Mesothelial cell of epicardium (in vitro differentiated cells): Measurements from ENCODE around the gene MDM2. TPM values are rescaled to one million over a fixed set of nuclear protein-coding genes. Genes with fewer than 3 reads are reported as not detected.

ENCODE experiments used
- DNase-seq, 2 experiments: peaks; one replicate each; pipeline ENCODE4 v3.0.0; 2021; ENCODE audit warnings: low spot score in 2 of 2; ENCODE audit not compliant: unreplicated experiment in 2 of 2
- H3K27ac Mint-ChIP-seq: 2 replicates; pipeline ENCODE4 v1.8.0; 2021; ENCODE audit warnings: mixed read lengths
- H3K27me3 Mint-ChIP-seq: 2 replicates; pipeline ENCODE4 v1.8.0; 2021; ENCODE audit warnings: low read depth, mixed read lengths
- H3K36me3 Mint-ChIP-seq: 2 replicates; pipeline ENCODE4 v1.8.0; 2021; ENCODE audit warnings: mixed read lengths
- H3K4me1 Mint-ChIP-seq: 2 replicates; pipeline ENCODE4 v1.8.0; 2021; ENCODE audit warnings: mixed read lengths
- H3K4me3 Mint-ChIP-seq: 2 replicates; pipeline ENCODE4 v1.8.0; 2021; ENCODE audit warnings: mild to moderate bottlenecking, moderate library complexity, mixed read lengths
- H3K9me3 Mint-ChIP-seq: 2 replicates; pipeline ENCODE4 v1.8.0; 2021; ENCODE audit warnings: mixed read lengths
- total RNA-seq: library from RNA; stranded (reverse); gene quantifications from 3 replicates; pipeline ENCODE4 v1.2.1, GENCODE V29; 2021
- TF ChIP-seq, protein P1 (sequence below): fragments of 200-600 bp; sonication (generic); IDR thresholded peaks from one replicate; pipeline ENCODE4 v1.5.0; 2021; ENCODE audit warnings: antibody characterized with exemption; ENCODE audit not compliant: unreplicated experiment

MDM2 gene
- total RNA-seq, 1 donor from 2014 or later = 182 TPM

DNA sequence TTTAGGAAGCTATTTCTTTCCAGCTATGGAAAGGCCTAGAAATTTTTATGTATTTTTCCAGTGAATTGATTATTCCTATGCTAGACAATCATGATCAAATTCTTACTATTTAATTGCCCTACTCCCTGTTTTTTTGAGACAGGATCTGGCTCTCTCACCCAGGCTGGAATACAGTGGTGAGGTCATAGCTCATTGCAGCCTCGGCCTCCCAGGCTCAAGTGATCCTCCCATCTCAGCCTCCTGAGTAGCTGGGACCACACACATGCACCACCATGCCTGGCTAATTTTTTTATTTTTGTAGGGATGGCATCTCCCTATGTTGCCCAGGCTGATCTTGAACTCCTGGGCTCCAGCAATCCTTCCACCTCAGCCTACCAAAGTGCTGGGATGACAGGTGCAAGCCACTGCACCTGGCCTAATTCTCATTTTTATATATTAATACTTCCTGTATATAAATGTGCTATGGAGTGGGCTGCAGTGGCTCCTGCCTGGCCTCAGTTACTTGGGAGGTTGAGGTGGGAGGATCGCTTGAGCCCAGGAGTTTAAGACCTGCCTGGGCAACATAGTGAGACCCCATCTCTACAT is 16.0 kb upstream of the MDM2 start:
- DNase-seq = no peak
- H3K27ac Mint-ChIP-seq = no peak overlapping the region
- no peaks in the 10 kb centered on the region for H3K36me3 Mint-ChIP-seq
- H3K27me3 Mint-ChIP-seq = no peaks in the 10 kb centered on the region
- TF ChIP-seq, protein P1, sequence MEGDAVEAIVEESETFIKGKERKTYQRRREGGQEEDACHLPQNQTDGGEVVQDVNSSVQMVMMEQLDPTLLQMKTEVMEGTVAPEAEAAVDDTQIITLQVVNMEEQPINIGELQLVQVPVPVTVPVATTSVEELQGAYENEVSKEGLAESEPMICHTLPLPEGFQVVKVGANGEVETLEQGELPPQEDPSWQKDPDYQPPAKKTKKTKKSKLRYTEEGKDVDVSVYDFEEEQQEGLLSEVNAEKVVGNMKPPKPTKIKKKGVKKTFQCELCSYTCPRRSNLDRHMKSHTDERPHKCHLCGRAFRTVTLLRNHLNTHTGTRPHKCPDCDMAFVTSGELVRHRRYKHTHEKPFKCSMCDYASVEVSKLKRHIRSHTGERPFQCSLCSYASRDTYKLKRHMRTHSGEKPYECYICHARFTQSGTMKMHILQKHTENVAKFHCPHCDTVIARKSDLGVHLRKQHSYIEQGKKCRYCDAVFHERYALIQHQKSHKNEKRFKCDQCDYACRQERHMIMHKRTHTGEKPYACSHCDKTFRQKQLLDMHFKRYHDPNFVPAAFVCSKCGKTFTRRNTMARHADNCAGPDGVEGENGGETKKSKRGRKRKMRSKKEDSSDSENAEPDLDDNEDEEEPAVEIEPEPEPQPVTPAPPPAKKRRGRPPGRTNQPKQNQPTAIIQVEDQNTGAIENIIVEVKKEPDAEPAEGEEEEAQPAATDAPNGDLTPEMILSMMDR = no peak
- no peaks in the 10 kb centered on the region for H3K9me3 Mint-ChIP-seq
- no peak overlapping the region for H3K4me3 Mint-ChIP-seq
- H3K4me1 Mint-ChIP-seq = peaks cover 4% of the 10 kb centered on the region

DNA sequence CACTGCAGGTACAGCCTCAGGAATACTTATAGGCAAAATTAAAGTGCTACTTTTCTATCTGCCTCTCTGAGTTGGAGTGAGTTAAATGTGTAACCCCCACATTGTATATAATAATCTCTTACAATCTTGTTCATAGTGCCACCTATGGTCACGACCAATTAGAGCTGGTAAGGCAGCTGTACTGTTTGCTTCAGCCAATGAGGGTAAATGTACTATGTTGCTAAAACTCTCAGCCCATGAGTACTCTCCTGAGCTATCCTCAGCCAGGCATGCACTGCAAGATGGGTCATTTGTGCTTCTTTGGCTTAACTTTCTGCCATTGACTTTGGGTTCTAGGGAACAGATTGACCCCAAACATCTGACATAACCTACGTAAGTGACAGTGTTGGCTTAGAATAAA is 15.0 kb upstream of the MDM2 start:
- TF ChIP-seq, protein P1 = no peak
- DNase-seq = no peak
- no peak overlapping the region for H3K4me3 Mint-ChIP-seq
- no peaks in the 10 kb centered on the region for H3K27me3 Mint-ChIP-seq
- no peaks in the 10 kb centered on the region for H3K36me3 Mint-ChIP-seq
- H3K27ac Mint-ChIP-seq = no peak overlapping the region
- no peaks in the 10 kb centered on the region for H3K9me3 Mint-ChIP-seq
- no peaks in the 10 kb centered on the region for H3K4me1 Mint-ChIP-seq

DNA sequence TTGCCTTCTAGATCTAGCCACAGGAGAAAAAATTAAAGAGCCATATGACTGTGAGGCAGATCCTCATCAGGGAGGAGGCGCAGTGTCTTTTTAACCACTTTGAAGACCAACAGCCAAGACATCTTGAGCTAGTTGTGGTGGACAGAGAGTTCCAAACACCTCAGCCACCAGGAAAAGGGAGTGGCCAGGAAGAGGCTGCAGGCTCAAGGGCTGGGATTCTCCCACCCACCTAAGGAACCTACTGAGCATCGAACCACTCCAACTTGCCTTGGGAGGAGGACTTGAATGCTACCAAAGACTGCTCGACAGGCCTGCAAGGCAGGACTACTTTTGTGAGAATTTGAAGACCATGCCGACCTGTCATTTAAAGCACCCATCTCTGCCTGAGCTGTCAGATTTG is 14.5 kb upstream of the MDM2 start:
- Mint-ChIP-seq H3K4me1 (no peaks in the 10 kb centered on the region), H3K27me3 (no peaks in the 10 kb centered on the region), H3K36me3 (no peaks in the 10 kb centered on the region), H3K9me3 (no peaks in the 10 kb centered on the region), H3K4me3 (no peak overlapping the region), H3K27ac (no peak overlapping the region)
- no peak for DNase-seq
- TF ChIP-seq, protein P1 = no peak

DNA sequence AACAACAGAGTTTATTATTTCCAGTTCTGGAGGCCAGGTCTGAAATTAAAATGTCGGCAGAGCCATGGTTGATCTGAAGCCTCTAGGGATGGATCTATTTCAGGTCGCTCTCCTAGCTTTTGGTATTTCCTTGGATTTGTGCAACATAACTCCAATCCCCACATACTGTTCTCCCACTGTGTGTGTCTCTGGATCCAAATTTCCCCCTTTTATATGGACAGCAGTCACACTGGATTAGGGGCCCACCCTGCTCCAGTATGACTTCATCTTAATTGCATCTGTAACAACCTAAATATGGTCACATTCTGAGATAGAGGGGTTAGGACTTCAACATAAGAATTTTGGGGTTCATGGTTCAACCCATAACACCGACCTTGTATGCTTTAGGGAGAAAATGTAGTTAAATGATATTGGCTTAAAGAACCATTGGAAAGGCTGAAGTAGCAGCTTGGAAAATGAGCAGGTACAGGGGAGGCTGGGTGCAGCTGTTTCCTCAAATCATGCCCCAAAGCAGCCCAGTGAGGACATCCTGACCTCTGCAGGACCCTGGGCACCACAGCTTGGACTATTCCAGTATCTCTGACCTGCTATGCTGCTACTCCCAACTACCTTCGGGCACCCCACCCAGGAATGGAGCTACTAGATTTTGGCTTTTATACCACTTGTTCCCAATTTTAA is 13.9 kb upstream of the MDM2 start:
- Mint-ChIP-seq H3K36me3 (no peaks in the 10 kb centered on the region), H3K4me3 (no peak overlapping the region)
- TF ChIP-seq, protein P1 = no peak

DNA sequence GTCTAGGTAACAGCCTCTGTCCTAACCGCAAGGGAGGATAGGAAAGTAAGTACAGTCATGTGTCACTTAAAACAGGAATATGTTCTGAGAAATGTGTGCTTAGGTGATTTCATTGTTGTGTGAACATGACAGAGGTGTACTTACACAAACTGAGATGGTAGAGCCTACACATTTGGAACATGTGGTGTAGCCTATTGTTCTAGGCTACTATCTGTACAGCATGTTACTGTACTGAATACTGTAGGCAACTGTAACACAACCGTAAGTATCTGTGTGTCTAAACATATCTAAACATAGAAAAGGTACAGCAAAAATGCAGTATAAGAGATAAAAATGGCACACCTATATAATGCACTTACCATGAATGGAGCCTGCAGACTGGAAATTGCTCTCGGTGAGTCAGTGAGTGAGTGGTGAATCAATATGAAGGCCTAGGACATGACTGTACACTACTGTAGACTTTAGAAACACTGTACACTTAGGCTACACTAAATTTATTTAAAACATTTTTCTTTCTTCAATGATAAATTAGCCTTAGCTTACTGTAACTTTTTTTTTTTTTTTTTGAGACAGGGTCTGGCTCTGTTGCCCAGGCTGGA is 13.2 kb upstream of the MDM2 start:
- Mint-ChIP-seq H3K4me3 (no peak overlapping the region), H3K27me3 (no peaks in the 10 kb centered on the region)
- no peak for DNase-seq

More for the DNA sequence above, 13.9 kb upstream of the MDM2 start:
- H3K27me3 Mint-ChIP-seq = no peaks in the 10 kb centered on the region
- H3K9me3 Mint-ChIP-seq = no peaks in the 10 kb centered on the region
- DNase-seq = no peak
- no peak overlapping the region for H3K27ac Mint-ChIP-seq
- no peaks in the 10 kb centered on the region for H3K4me1 Mint-ChIP-seq

More for the DNA sequence above, 13.2 kb upstream of the MDM2 start:
- no peaks in the 10 kb centered on the region for H3K4me1 Mint-ChIP-seq
- H3K9me3 Mint-ChIP-seq = peaks cover under 1% of the 10 kb centered on the region
- H3K27ac Mint-ChIP-seq = no peak overlapping the region
- no peaks in the 10 kb centered on the region for H3K36me3 Mint-ChIP-seq
- TF ChIP-seq, protein P1 = no peak
